Neural cell (in vitro differentiated cells): Measurements from ENCODE around the gene CERS5. TPM values are rescaled to one million over a fixed set of nuclear protein-coding genes. Genes with fewer than 3 reads are reported as not detected.

ENCODE experiments used
- H2AFZ ChIP-seq: fragments of 200-600, 300-800 bp; sonication (generic), shearing (Covaris generic); 2 replicates; pipeline ENCODE4 v1.6.0; 2014; ENCODE audit warnings: low read depth, mild to moderate bottlenecking, antibody characterized with exemption, low read length, moderate library complexity
- H3F3A ChIP-seq: fragments of 200-600 bp; shearing (Covaris generic); 2 replicates; pipeline ENCODE4 v1.6.1; 2016; ENCODE audit warnings: mild to moderate bottlenecking, moderate library complexity, mixed read lengths, antibody characterized with exemption, low read length; ENCODE audit not compliant: insufficient read depth, poor library complexity, severe bottlenecking
- H3K27ac ChIP-seq: fragments of 200-600, 300-800 bp; sonication (generic), shearing (Covaris generic); 2 replicates; pipeline ENCODE4 v1.5.1; 2014; ENCODE audit warnings: mild to moderate bottlenecking, low read length, moderate library complexity
- H3K27me3 ChIP-seq: fragments of 300-800, 200-600 bp; sonication (generic), shearing (Covaris generic); 2 replicates; pipeline ENCODE4 v1.6.0; 2014; ENCODE audit warnings: mild to moderate bottlenecking, low read depth, low read length, moderate library complexity; ENCODE audit not compliant: insufficient read depth
- H3K36me3 ChIP-seq: fragments of 300-800, 200-600 bp; sonication (generic), shearing (Covaris generic); 2 replicates; pipeline ENCODE4 v1.5.1; 2014; ENCODE audit warnings: mild to moderate bottlenecking, antibody characterized with exemption, low read length, moderate library complexity; ENCODE audit not compliant: insufficient read depth
- H3K4me2 ChIP-seq: fragments of 300-800, 200-600 bp; sonication (generic), shearing (Covaris generic); 2 replicates; pipeline ENCODE4 v1.6.0; 2014; ENCODE audit warnings: mild to moderate bottlenecking, low read length
- H3K4me3 ChIP-seq: fragments of 300-800, 200-600 bp; sonication (generic), shearing (Covaris generic); 2 replicates; pipeline ENCODE4 v1.5.1; 2014; ENCODE audit warnings: mild to moderate bottlenecking, low read length, moderate library complexity
- H3K79me2 ChIP-seq: fragments of 200-600 bp; shearing (Covaris generic); replicated peaks from 2 replicates; pipeline ENCODE4 v1.6.0; 2014; ENCODE audit warnings: mild to moderate bottlenecking, low read length, moderate library complexity; ENCODE audit not compliant: insufficient read depth
- H3K9ac ChIP-seq: fragments of 300-800, 200-600 bp; sonication (generic), shearing (Covaris generic); 2 replicates; pipeline ENCODE4 v1.6.1; 2016; ENCODE audit warnings: mild to moderate bottlenecking, low read length, mixed read lengths
- H3K9me2 ChIP-seq: fragments of 200-600 bp; shearing (Covaris generic); 2 replicates; pipeline ENCODE4 v1.6.1; 2016; ENCODE audit warnings: mild to moderate bottlenecking, low read length, mixed read lengths; ENCODE audit not compliant: insufficient read depth
- H3K9me3 ChIP-seq: fragments of 200-600, 300-800 bp; sonication (generic), shearing (Covaris generic); 2 replicates; pipeline ENCODE4 v1.6.1; 2016; ENCODE audit warnings: mild to moderate bottlenecking, mixed run types, low read length, moderate library complexity, mixed read lengths
- H4K20me1 ChIP-seq: fragments of 200-600 bp; shearing (Covaris generic); 2 replicates; pipeline ENCODE4 v1.6.1; 2016; ENCODE audit warnings: mild to moderate bottlenecking, mixed run types; ENCODE audit not compliant: insufficient read depth
- EP300 ChIP-seq: fragments of 450-650 bp; conservative IDR thresholded peaks from 2 replicates; pipeline ENCODE4 v1.6.1; 2014; ENCODE audit warnings: antibody characterized with exemption, mild to moderate bottlenecking, moderate library complexity; ENCODE audit not compliant: poor library complexity, severe bottlenecking
- EZH2 ChIP-seq: fragments of 200-600, 300-800 bp; shearing (Covaris generic), sonication (generic); IDR thresholded peaks from 2 replicates; pipeline ENCODE4 v1.6.1; 2014; ENCODE audit warnings: antibody characterized with exemption, low read length, borderline replicate concordance, mild to moderate bottlenecking; ENCODE audit not compliant: insufficient read depth, poor library complexity, severe bottlenecking
- MXI1 ChIP-seq: fragments of 450-650 bp; conservative IDR thresholded peaks from 2 replicates; pipeline ENCODE4 v1.6.1; 2014; ENCODE audit warnings: antibody characterized with exemption, mild to moderate bottlenecking; ENCODE audit not compliant: poor library complexity, severe bottlenecking
- POLR2AphosphoS5 ChIP-seq: IDR thresholded peaks from 2 replicates; pipeline ENCODE4 v1.6.1; 2012
- RAD21 ChIP-seq: fragments of 450-650 bp; conservative IDR thresholded peaks from 2 replicates; pipeline ENCODE4 v1.6.1; 2014; ENCODE audit warnings: antibody characterized with exemption, mild to moderate bottlenecking, moderate library complexity
- SMC3 ChIP-seq: fragments of 450-650 bp; conservative IDR thresholded peaks from 2 replicates; pipeline ENCODE4 v1.6.1; 2014; ENCODE audit warnings: antibody characterized with exemption, mild to moderate bottlenecking, moderate library complexity; ENCODE audit not compliant: poor library complexity
- TAF1 ChIP-seq: IDR thresholded peaks from 2 replicates; pipeline ENCODE4 v1.6.1; 2012; ENCODE audit warnings: low read depth
- polyA plus RNA-seq: library from polyadenylated mRNA; depleted of rRNA; stranded (reverse); fragments of >200 nt; gene quantifications from 2 replicates; pipeline ENCODE4 v1.2.3, GENCODE V29; 2014
- TF ChIP-seq, protein P1 (sequence below): IDR thresholded peaks from 2 replicates; pipeline ENCODE4 v1.6.1; 2012; ENCODE audit warnings: borderline replicate concordance
- TF ChIP-seq, protein P2 (sequence below): fragments of 450-650 bp; IDR thresholded peaks from 2 replicates; pipeline ENCODE4 v1.5.1; 2014; ENCODE audit warnings: antibody characterized with exemption, mild to moderate bottlenecking, moderate library complexity; ENCODE audit not compliant: poor library complexity, severe bottlenecking

CERS5 gene
- polyA plus RNA-seq, 1 donor from 2014 or later, result 470 TPM

DNA sequence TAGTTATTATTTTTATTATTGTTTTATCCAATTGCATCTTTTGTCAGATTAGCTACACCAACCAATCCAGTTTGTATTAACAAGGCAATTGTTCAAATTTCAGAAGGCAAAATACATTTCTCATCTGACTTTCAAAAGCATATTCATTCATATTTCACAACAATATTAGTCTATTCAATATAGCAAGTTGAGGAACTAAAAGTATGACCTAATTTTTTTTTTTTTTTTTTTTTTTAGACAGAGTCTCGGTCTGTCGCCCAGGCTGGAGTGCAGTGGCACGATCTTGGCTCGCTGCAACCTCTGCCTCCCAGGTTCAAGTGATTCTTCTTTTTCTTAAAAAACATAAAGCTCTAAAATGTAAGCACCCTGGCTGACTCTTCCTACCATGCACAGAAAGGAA, 37.9 kb downstream of the CERS5 start:
- H3K4me3 ChIP-seq, result no peak overlapping the region
- no peak for TF ChIP-seq RAD21
- no peak for TF ChIP-seq POLR2AphosphoS5
- TF ChIP-seq, protein P1, sequence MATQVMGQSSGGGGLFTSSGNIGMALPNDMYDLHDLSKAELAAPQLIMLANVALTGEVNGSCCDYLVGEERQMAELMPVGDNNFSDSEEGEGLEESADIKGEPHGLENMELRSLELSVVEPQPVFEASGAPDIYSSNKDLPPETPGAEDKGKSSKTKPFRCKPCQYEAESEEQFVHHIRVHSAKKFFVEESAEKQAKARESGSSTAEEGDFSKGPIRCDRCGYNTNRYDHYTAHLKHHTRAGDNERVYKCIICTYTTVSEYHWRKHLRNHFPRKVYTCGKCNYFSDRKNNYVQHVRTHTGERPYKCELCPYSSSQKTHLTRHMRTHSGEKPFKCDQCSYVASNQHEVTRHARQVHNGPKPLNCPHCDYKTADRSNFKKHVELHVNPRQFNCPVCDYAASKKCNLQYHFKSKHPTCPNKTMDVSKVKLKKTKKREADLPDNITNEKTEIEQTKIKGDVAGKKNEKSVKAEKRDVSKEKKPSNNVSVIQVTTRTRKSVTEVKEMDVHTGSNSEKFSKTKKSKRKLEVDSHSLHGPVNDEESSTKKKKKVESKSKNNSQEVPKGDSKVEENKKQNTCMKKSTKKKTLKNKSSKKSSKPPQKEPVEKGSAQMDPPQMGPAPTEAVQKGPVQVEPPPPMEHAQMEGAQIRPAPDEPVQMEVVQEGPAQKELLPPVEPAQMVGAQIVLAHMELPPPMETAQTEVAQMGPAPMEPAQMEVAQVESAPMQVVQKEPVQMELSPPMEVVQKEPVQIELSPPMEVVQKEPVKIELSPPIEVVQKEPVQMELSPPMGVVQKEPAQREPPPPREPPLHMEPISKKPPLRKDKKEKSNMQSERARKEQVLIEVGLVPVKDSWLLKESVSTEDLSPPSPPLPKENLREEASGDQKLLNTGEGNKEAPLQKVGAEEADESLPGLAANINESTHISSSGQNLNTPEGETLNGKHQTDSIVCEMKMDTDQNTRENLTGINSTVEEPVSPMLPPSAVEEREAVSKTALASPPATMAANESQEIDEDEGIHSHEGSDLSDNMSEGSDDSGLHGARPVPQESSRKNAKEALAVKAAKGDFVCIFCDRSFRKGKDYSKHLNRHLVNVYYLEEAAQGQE, result no peak
- TF ChIP-seq EZH2, result no peak
- no peak for TF ChIP-seq SMC3
- no peak for TF ChIP-seq MXI1
- TF ChIP-seq EP300, result no peak
- TF ChIP-seq, protein P2, sequence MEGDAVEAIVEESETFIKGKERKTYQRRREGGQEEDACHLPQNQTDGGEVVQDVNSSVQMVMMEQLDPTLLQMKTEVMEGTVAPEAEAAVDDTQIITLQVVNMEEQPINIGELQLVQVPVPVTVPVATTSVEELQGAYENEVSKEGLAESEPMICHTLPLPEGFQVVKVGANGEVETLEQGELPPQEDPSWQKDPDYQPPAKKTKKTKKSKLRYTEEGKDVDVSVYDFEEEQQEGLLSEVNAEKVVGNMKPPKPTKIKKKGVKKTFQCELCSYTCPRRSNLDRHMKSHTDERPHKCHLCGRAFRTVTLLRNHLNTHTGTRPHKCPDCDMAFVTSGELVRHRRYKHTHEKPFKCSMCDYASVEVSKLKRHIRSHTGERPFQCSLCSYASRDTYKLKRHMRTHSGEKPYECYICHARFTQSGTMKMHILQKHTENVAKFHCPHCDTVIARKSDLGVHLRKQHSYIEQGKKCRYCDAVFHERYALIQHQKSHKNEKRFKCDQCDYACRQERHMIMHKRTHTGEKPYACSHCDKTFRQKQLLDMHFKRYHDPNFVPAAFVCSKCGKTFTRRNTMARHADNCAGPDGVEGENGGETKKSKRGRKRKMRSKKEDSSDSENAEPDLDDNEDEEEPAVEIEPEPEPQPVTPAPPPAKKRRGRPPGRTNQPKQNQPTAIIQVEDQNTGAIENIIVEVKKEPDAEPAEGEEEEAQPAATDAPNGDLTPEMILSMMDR, result no peak
- no peak for TF ChIP-seq TAF1
- no peak overlapping the region for H3K4me2 ChIP-seq
- no peaks in the 10 kb centered on the region for H3K9me3 ChIP-seq
- no peaks in the 10 kb centered on the region for H3K27me3 ChIP-seq
- H3K36me3 ChIP-seq, result peaks cover 5% of the 10 kb centered on the region
- no peaks in the 10 kb centered on the region for H3K79me2 ChIP-seq
- H4K20me1 ChIP-seq, result no peaks in the 10 kb centered on the region
- H3K27ac ChIP-seq, result no peak overlapping the region
- no peak overlapping the region for H2AFZ ChIP-seq
- H3K9ac ChIP-seq, result no peak overlapping the region
- H3K9me2 ChIP-seq, result no peaks in the 10 kb centered on the region
- no peaks in the 10 kb centered on the region for H3F3A ChIP-seq

DNA sequence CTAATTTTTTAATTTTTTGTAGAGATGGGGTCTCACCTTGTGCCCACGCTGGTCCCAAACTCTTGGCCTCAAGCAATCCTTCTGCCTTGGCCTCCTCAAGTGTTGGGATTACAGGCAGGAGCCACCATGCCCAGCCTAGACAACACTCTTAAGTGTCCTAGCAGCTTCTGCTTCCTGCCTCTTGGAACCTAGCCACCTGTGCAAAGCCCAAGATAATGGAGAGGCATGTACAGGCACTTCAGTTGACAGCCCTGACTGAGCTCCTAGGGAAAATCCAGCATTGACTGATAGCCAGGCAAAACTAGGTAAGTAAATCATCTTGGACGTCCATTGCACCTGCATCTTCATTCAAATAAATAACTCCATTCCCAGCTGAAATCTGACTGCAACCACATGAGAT, 39.6 kb downstream of the CERS5 start:
- Histone ChIP-seq H3K9me2 (no peaks in the 10 kb centered on the region), H3K9ac (no peak overlapping the region), H4K20me1 (no peaks in the 10 kb centered on the region), H3F3A (no peaks in the 10 kb centered on the region), H3K27ac (no peak overlapping the region), H3K36me3 (no peaks in the 10 kb centered on the region), H3K9me3 (no peaks in the 10 kb centered on the region), H3K27me3 (no peaks in the 10 kb centered on the region), H3K4me3 (no peak overlapping the region), H3K4me2 (no peak overlapping the region), H3K79me2 (no peaks in the 10 kb centered on the region), H2AFZ (no peak overlapping the region)
- no peak for TF ChIP-seq EP300
- TF ChIP-seq, protein P1, result no peak
- no peak for TF ChIP-seq RAD21
- no peak for TF ChIP-seq POLR2AphosphoS5
- TF ChIP-seq EZH2, result no peak
